GM12891 (cell line): Measurements from ENCODE around the gene UBQLN4.

Experiments used
- POLR2A ChIP-seq: IDR thresholded peaks from 2 replicates; pipeline ENCODE4 v1.6.1; 2011; ENCODE audit warnings: low read depth, low read length, control low read depth
- POLR2AphosphoS5 ChIP-seq: IDR thresholded peaks from 2 replicates; pipeline ENCODE4 v1.6.1; 2011; ENCODE audit warnings: low read depth, low read length, control low read depth
- SPI1 ChIP-seq: IDR thresholded peaks from 2 replicates; pipeline ENCODE4 v1.6.1; 2011; ENCODE audit warnings: low read depth, low read length, control low read depth
- TAF1 ChIP-seq: IDR thresholded peaks from 2 replicates; pipeline ENCODE4 v1.6.1; 2011; ENCODE audit warnings: low read depth, low read length, control low read depth

GRCh38 chr1:156033011-156033410 is 20.6 kb downstream of the UBQLN4 start:
- no peak for TF ChIP-seq POLR2A
- no peak for TF ChIP-seq POLR2AphosphoS5
- no peak for TF ChIP-seq TAF1
- no peak for TF ChIP-seq SPI1
